ENCODE measurements around the gene CCR9.

CCR9 gene

GRCh38 chr3:45872569-45872968 is 13.8 kb upstream of the CCR9 start:
- TF ChIP-seq FOXP2 (optimal IDR thresholded peaks at IDR 0.05; ENCODE audit: borderline replicate concordance, extremely low read depth, extremely low read length, insufficient read depth) (no peak), POLR2AphosphoS5 (IDR thresholded peaks at IDR 0.05; ENCODE audit: low read depth, low read length) (no peak), SIN3A (IDR thresholded peaks at IDR 0.05; ENCODE audit: borderline replicate concordance, insufficient read depth, low read length) (no peak), TAF1 (IDR thresholded peaks at IDR 0.05; ENCODE audit: borderline replicate concordance, insufficient read depth, low read length) (no peak), REST (IDR thresholded peaks at IDR 0.05; ENCODE audit: insufficient read depth in 1 of 2, low read depth in 2 of 2, low read length in 2 of 2) (no peak)

- TF ChIP-seq FOXP2 (optimal IDR thresholded peaks at IDR 0.05; ENCODE audit: borderline replicate concordance, extremely low read depth, extremely low read length, insufficient read depth) (no peak), POLR2AphosphoS5 (IDR thresholded peaks at IDR 0.05; ENCODE audit: low read depth, low read length) (no peak), TAF1 (IDR thresholded peaks at IDR 0.05; ENCODE audit: borderline replicate concordance, insufficient read depth, low read length) (no peak), REST (IDR thresholded peaks at IDR 0.05; ENCODE audit: insufficient read depth in 1 of 2, low read depth in 2 of 2, low read length in 2 of 2) (no peak), SIN3A (IDR thresholded peaks at IDR 0.05; ENCODE audit: borderline replicate concordance, insufficient read depth, low read length) (no peak)
These were observed 13.3 kb upstream of the CCR9 start for GRCh38 chr3:45873036-45873435.

- TF ChIP-seq POLR2AphosphoS5 (IDR thresholded peaks at IDR 0.05; ENCODE audit: low read depth, low read length) (no peak), REST (IDR thresholded peaks at IDR 0.05; ENCODE audit: insufficient read depth in 1 of 2, low read depth in 2 of 2, low read length in 2 of 2) (no peak), FOXP2 (optimal IDR thresholded peaks at IDR 0.05; ENCODE audit: borderline replicate concordance, extremely low read depth, extremely low read length, insufficient read depth) (no peak), TAF1 (IDR thresholded peaks at IDR 0.05; ENCODE audit: borderline replicate concordance, insufficient read depth, low read length) (no peak), SIN3A (IDR thresholded peaks at IDR 0.05; ENCODE audit: borderline replicate concordance, insufficient read depth, low read length) (no peak)
These were observed 12.7 kb upstream of the CCR9 start for GRCh38 chr3:45873638-45874037.

- no peak for TF ChIP-seq FOXP2 (optimal IDR thresholded peaks at IDR 0.05; ENCODE audit: borderline replicate concordance, extremely low read depth, extremely low read length, insufficient read depth)
These were observed 11.5 kb upstream of the CCR9 start for GRCh38 chr3:45874677-45875346.

GRCh38 chr3:45878124-45878523 is 8.2 kb upstream of the CCR9 start:
- TF ChIP-seq REST (IDR thresholded peaks at IDR 0.05; ENCODE audit: insufficient read depth in 1 of 2, low read depth in 2 of 2, low read length in 2 of 2) = no peak
- TF ChIP-seq TAF1 (IDR thresholded peaks at IDR 0.05; ENCODE audit: borderline replicate concordance, insufficient read depth, low read length) = no peak
- TF ChIP-seq FOXP2 (optimal IDR thresholded peaks at IDR 0.05; ENCODE audit: borderline replicate concordance, extremely low read depth, extremely low read length, insufficient read depth) = no peak
- no peak for TF ChIP-seq POLR2AphosphoS5 (IDR thresholded peaks at IDR 0.05; ENCODE audit: low read depth, low read length)
- TF ChIP-seq SIN3A (IDR thresholded peaks at IDR 0.05; ENCODE audit: borderline replicate concordance, insufficient read depth, low read length) = no peak
